HG03571 (cell line): ENCODE data around the gene METRN.
"Not testable (repeated sequence)": the region's sequence is repeated elsewhere in the genome, so short reads cannot be mapped to it uniquely, and the experiment has no call there.

Source experiments
- ATAC-seq: cut with Tn5 transposase; IDR thresholded peaks from one replicate; pipeline ENCODE4 v1.9.1; 2021; ENCODE audit not compliant: unreplicated experiment

Gene METRN

GRCh38 chr16:708959-709358, 6.0 kb upstream of the METRN start:
- ATAC-seq, result no peak

DNA sequence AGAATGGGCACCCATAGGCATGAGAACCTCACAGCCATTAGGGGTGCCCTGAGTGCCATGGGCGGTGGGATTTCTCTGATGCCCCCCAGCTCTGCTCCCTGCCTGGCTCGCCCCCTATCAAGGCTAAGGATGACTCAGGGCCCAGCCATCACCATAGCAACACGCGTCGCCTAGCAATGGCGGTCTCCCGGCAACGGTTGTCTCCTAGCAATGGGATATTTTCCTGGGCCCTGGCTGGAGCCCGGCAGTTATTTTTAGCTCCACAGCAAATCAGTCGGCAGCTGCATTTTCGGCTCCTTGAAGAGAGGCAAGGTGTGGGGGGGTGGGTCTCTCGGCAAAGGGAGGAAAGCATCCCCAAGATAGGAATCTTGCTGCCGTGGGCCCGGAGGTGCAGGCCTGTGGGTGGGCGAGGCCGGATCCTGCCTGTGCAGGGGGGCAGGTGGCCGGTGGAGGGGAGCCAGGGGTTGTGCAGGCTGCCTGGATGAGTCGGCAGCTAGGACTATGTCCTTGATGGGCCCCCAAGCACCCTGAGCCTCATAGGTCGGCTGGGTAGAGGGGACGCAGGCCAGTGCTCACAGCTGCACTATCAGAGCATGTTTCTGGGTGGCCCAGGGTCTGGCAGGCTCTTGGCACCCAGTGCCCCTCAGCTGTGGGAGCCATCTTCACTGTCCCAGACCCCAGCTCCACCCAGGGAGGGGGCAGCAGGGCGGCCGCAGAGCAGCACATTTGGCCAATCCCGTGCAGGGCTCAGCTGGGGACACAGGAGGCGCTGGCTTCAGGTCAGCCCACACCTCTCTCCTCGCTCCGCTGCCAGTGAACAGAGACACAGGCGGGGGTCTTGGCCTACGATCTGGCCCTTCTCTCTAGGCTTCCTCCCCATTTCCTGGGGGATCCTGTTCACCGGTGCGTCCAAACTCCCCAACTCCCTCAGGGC, 5.1 kb upstream of the METRN start:
- ATAC-seq, result no peak

- no peak for ATAC-seq
Observed at GRCh38 chr16:710500-711075, 4.3 kb upstream of the METRN start.

DNA sequence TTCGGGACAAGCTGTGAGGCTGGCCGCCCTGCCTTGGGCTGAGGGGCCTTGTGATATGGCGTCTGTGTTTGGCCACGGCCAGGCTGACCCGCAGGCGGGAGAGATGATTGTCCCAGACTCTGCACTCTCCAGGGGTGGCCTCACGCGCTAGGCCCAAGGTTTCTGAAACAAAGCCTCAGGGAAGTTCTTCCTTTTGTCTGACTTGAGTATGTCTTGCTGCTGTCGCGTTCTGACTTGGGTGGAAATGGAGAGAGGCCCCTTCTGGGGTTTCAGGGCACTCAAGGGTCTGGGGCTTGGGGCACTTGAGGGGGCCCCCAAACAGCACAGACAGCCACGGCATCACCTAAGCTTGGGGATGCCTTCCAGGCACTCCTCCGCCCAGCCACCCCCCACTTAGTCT, 3.8 kb upstream of the METRN start:
- ATAC-seq, result no peak

GRCh38 chr16:711548-712320, 3.2 kb upstream of the METRN start:
- ATAC-seq, result no peak

DNA sequence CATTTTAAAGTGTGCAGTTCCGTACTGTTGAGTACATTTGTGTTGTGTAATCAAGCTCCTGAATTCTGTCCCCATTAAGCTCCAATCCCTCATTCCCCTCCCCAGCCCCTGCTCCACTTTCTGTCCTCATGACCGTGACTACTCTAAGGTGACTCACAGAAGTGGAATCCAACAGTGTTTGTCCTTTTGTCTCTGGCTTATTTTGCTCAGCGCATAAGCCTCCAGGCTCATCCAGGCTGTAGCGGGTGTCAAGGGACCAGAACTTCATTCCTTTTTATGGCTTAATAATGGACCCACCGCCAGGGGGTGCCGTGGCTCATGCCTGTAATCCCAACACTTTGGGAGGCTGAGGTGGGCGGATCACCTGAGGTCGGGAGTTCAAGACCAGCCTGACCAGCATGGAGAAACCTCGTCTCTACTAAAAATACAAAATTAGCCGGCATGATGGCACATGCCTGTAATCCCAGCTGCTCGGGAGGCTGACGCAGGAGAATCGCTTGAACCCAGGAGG, 2.1 kb upstream of the METRN start:
- ATAC-seq, result not testable (repeated sequence)

DNA sequence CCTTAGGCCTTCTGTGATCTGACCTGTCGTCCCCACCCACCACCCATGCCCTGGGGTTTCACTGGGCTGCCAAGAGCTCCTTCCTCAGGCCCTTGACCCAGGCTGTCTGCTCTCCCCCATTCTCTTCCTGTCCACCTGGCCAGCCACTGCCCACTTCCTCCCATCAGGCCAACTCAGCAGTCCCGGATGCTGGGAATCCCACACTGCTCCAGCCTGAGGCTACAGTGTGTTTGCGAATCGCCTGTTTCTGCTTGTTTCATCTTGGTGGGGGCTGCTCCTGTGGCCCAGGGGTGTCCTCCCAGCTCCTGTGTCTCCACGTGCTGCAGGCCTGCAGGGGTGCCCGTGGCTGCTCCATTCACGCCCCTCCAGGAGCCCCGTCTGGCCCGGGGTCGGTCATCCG, 839 bp upstream of the METRN start:
- ATAC-seq, result no peak

DNA sequence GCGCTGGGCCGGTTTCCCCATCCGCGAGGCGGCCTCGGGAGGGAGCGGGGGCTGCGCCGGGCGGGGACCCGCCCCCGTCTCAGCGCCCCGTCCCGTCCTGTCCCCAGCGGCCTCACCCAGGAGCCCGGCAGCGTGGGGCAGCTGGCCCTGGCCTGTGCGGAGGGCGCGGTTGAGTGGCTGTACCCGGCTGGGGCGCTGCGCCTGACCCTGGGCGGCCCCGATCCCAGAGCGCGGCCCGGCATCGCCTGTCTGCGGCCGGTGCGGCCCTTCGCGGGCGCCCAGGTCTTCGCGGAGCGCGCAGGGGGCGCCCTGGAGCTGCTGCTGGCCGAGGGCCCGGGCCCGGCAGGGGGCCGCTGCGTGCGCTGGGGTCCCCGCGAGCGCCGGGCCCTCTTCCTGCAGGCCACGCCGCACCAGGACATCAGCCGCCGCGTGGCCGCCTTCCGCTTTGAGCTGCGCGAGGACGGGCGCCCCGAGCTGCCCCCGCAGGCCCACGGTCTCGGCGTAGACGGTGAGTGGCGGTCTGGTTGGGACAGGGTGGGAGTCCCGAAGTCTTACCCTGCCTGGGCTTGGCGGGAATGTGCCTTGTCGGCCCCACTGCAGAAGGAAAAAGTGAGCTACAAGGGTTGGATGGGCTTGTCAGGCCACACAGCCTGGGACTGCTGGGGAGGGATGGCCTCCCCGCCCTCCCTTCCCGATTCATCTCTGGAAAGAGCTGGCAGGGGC, 720 bp downstream of the METRN start:
- ATAC-seq, result no peak

DNA sequence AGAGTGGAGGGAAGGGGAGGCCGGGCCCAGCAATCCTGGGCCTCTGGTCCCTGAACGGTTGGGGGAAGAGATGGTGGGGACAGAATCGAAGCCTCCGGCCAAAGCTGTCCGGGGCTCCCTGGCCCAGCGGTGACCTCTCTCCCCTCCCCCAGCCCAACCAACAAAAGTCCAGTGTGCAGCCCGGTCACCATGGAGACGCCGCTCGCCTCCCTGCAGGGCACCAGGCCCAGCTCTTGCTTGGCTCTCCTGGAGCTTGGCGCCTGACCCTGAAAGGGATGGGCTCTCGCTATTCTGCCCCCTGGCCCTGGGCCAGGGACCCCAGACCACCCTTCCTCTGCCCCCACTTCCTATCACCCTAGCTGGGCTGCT, 1.3 kb downstream of the METRN start:
- no peak for ATAC-seq

DNA sequence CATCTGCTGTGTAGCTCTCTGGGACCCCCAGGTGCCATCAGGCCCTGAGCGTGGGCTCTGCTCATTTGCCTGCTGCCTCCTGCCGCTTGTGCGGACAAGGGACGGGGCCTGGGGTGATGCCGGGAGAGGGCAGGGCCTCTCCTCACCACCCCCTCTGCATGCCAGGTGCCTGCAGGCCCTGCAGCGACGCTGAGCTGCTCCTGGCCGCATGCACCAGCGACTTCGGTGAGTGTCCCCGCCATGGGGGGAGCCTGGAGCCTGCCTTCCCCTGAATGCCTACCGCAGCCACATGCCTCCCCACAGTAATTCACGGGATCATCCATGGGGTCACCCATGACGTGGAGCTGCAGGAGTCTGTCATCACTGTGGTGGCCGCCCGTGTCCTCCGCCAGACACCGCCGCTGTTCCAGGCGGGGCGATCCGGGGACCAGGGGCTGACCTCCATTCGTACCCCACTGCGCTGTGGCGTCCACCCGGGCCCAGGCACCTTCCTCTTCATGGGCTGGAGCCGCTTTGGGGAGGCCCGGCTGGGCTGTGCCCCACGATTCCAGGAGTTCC, 1.9 kb downstream of the METRN start:
- ATAC-seq, result no peak

DNA sequence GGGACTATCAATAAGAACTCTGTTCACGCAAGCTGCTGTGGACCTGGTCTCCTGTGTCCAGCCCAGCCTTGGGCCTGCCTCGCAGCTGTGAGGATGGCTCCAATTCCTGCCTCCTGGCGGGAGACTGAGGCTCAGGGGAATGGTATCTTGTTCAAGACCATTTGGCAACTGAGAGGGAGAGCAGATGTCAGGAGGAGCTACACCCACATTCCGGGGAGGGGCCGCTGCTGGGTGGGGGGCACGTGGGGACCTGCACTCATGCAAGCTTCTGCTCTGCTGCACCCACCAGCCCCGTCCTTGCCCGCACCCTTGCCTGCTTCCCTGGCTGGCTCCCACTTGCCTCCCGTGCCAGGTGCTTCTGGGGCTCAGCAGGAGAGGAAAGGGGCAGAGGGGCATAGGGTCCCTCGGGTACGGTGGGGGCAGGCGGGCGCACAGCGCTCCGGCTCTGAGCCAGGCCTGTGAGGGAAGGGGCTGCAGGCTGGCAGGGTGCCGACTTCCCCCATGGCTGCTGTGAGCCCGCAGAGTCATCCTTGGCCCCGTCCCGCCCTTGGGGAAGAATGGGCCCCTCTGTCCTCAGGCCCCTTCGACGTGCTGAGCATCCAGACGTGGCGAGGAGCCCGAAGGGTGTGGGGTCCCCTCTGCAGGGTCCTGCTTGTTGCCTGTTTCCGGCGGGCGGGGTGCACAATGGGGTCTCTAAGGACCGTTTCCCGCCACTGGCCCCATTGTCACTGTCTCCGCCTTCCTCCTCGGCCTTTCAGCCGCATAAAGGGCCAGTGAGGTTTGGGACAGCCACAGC, 2.7 kb downstream of the METRN start:
- ATAC-seq, result no peak

- ATAC-seq, result no peak
Observed at GRCh38 chr16:718389-718788, 3.5 kb downstream of the METRN start.

DNA sequence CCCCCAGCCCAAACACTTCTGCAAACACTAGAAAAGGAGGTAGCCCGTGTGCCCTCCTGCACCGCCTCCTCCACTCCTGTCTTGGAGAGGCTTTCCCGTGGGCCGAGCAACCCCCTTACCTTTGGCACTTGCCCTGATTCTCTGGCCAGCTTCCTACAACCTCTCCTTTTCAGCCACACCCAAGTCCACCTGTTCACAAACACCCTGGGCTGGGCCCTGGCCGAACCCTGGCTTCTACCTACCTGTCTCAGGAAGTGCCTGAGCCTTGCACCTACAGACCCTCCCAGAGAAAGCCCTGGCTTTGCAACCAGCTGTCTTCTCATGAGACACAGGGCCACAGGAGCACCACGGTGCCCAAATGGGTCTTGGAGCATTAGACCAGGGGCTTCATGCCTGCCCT, 4.0 kb downstream of the METRN start:
- no peak for ATAC-seq

DNA sequence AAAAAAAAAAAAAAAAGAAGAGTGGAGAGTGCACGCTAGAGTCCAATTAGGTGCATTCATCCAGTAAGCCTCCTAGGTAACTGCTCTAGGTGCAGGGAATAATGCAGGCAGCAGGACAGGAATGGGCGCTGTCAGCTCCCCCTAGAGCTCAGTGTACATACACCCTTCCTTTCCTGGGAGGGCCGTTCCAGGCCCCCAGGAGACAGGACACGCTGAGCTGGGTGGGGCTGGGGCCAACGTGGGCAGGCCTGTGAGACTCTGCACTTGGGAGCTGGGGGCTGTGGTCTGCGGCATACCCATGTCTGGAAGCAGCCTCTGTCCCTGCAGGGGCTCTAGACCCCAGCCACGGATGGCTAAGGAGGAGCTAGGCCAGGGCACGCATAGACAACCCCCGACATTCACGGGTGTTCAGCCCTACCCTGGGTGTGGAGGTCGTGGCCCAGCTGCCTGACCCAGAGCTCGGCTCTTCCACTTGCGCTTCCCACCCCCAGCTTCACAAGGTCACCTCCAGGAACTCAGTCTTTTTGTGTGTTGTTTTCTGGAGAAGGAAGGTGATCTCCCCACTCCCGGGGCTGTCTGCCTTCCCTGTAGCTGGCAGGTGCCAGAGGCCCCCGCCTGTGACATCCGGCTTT, 5.0 kb downstream of the METRN start:
- no peak for ATAC-seq

DNA sequence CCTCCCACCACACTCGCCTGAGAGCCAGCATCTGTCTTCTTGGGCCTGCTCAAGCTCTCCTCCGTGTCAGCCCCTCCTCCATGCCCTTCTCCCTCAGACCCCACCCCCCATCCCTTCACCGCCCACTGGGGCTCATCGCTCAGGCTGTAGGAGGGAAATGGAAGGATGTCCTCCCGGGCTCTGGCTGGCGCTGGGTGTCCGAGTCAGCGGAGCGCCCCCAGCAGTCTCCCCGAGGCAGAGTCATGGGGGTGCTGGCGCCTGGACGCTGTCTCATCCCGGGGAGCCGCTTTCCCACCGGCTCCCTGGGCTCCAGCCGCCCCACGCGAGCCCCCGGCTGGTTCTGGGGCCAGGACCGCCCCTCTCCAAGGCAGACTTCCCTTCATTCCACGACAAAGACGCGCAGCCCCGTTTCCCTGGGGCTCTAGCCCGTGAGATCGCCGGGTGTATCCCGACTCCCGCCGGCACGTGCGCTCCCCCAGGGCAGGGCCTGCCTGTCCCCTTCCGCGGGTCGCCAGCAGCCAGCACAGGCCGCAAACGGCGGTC, 5.6 kb downstream of the METRN start:
- ATAC-seq, result peak; percentile 9

DNA sequence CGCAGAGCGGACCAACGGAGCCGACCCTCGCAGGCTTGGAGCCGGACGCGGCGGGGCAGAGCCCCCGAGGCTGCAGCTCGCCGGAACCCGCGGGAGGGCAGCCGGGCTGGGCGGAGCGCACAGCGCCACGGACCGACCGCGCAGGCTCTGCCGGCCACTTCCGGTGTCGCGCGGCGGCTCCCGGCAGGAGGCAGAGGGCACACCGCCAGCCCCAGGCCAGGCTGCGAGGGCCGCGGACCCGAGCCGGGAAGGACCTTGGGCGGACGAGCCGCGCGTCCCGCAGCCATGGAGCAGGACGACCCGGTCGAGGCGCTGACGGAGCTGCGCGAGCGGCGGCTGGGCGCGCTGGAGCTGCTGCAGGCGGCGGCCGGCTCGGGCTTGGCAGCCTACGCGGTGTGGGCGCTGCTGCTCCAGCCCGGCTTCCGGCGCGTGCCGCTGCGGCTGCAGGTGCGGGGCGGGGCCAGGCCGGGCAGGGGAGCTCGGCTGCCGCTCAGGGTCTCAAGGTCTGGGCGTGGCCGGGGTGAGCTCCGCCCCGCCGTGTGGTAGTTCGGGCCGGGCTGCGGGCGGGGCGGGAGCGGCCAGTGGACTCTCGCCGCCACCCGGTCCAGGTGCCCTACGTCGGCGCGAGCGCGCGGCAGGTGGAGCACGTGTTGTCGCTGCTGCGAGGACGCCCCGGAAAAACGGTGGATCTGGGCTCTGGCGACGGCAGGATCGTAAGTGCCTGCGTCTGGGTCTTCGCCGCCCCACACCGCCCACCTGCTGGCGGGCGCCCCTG, 6.3 kb downstream of the METRN start, which contains the start of gene ANTKMT:
TSS of gene ANTKMT (plus strand) at position 157 of the 775 bp plus-strand sequence. CDS start at position 286, 129 bp downstream.
- ATAC-seq, result peak; percentile 58

- ATAC-seq, result no peak
Observed at GRCh38 chr16:721765-722540, 7.0 kb downstream of the METRN start.
